ENCODE measurements around the gene HYPK. TPM values are rescaled to one million over a fixed set of nuclear protein-coding genes. Genes with fewer than 3 reads are reported as not detected.
A peak's percentile ranks its signal among the peaks of the same experiment; 100 is the strongest.
"Not testable (repeated sequence)": the region's sequence is repeated elsewhere in the genome, so short reads cannot be mapped to it uniquely, and the experiment has no call there.

HYPK gene
- total RNA-seq, 1 donor from 2014 or later, result 14.3 TPM

GRCh38 chr15:43795997-43796396 is 4.4 kb upstream of the HYPK start:
- DNase-seq (ENCODE audit: low spot score), result no peak

GRCh38 chr15:43796566-43796965 is 3.8 kb upstream of the HYPK start:
- no peak for DNase-seq (ENCODE audit: low spot score)

GRCh38 chr15:43799209-43799944 is 1.0 kb upstream of the HYPK start:
- DNase-seq (ENCODE audit: low spot score), result no peak

GRCh38 chr15:43799945-43800285 is 484 bp upstream of the HYPK start, which contains the start of gene SERINC4:
Gene SERINC4 (minus strand): TSS chr15:43800220. CDS start chr15:43799986, 234 bp downstream.
- DNase-seq (ENCODE audit: low spot score), result no peak

GRCh38 chr15:43802676-43803075 is 2.3 kb downstream of the HYPK start:
- not testable (repeated sequence) for DNase-seq (ENCODE audit: low spot score)

- DNase-seq (ENCODE audit: low spot score), result no peak
These were observed 8.1 kb downstream of the HYPK start for GRCh38 chr15:43808435-43808950.

- DNase-seq (ENCODE audit: low spot score), result no peak
These were observed 8.7 kb downstream of the HYPK start for GRCh38 chr15:43808960-43809678.

GRCh38 chr15:43815064-43815463 is 14.7 kb downstream of the HYPK start:
- not testable (repeated sequence) for DNase-seq (ENCODE audit: low spot score)

- no peak for DNase-seq (ENCODE audit: low spot score)
These were observed 21.1 kb downstream of the HYPK start for GRCh38 chr15:43821505-43821904.

- peak; percentile 95 for DNase-seq (ENCODE audit: low spot score)
These were observed 24.2 kb downstream of the HYPK start, which contains the start of gene MFAP1 for GRCh38 chr15:43824302-43825246. Gene MFAP1 (minus strand): TSS chr15:43824690. CDS start chr15:43824569, 121 bp downstream.

GRCh38 chr15:43825305-43825704 is 24.9 kb downstream of the HYPK start:
- not testable (repeated sequence) for DNase-seq (ENCODE audit: low spot score)

- no peak for DNase-seq (ENCODE audit: low spot score)
These were observed 25.7 kb downstream of the HYPK start for GRCh38 chr15:43826029-43826507.

- DNase-seq (ENCODE audit: low spot score), result peak; percentile 83
These were observed 26.3 kb downstream of the HYPK start, which contains the start of gene WDR76 for GRCh38 chr15:43826508-43827341. Gene WDR76 (plus strand): TSS chr15:43827002. CDS start chr15:43827033, 31 bp downstream.

- no peak for DNase-seq (ENCODE audit: low spot score)
These were observed 27.8 kb downstream of the HYPK start for GRCh38 chr15:43828061-43828657.

GRCh38 chr15:43829951-43830540 is 29.6 kb downstream of the HYPK start:
- DNase-seq (ENCODE audit: low spot score), result not testable (repeated sequence)

- DNase-seq (ENCODE audit: low spot score), result not testable (repeated sequence)
These were observed 30.4 kb downstream of the HYPK start for GRCh38 chr15:43830691-43831275.

GRCh38 chr15:43831519-43832052 is 31.2 kb downstream of the HYPK start:
- DNase-seq (ENCODE audit: low spot score), result not testable (repeated sequence)

GRCh38 chr15:43832485-43832884 is 32.1 kb downstream of the HYPK start:
- DNase-seq (ENCODE audit: low spot score), result not testable (repeated sequence)

GRCh38 chr15:43845421-43845820 is 45.0 kb downstream of the HYPK start:
- DNase-seq (ENCODE audit: low spot score), result no peak
